ENCODE measurements around the gene MTMR3.

GRCh38 chr22:29886596-29886995 lies 3.6 kb downstream of the MTMR3 start:
- TF ChIP-seq CTCF (IDR thresholded peaks at IDR 0.05 in 4 of 5, conservative IDR thresholded peaks at IDR 0.05 in 1 of 5) (no peak), POLR2A (IDR thresholded peaks at IDR 0.05) (no peak)

All from gastrocnemius medialis (tissue), 4 donors.